GM12878 (cell line): ENCODE data around the gene LTK. TPM values are rescaled to one million over a fixed set of nuclear protein-coding genes. Genes with fewer than 3 reads are reported as not detected.

Experiments used
- ATAC-seq: fragments of 200-7000 bp; cut with Tn5 transposase; 3 replicates; pipeline ENCODE4 v1.9.1; 2020; ENCODE audit warnings: mild to moderate bottlenecking, moderate library complexity
- BruUV-seq: library from RNA; stranded (reverse); fragments of 400-500 nt; replicated peaks from 2 replicates; lab custom pipeline; 2021; lab: Mats Ljungman, UMichigan
- CTCF ChIA-PET: fragments of 300-600 bp; sonication (Branson Sonifier 250); formaldehyde crosslinking; extraction: SDS; loops from one replicate; lab custom pipeline; 2021; ENCODE audit warnings: inconsistent platforms; lab: Yijun Ruan, JAX
- POLR2A ChIA-PET: fragments of 350-600 bp; formaldehyde crosslinking; extraction: SDS; loops from one replicate; lab custom pipeline; 2021; ENCODE audit warnings: inconsistent platforms; lab: Charles Lee
- RAD21 ChIA-PET: fragments of 300-600 bp; sonication (Branson Sonifier 250); formaldehyde crosslinking; loops from one replicate; lab custom pipeline; 2023; ENCODE audit warnings: antibody characterized with exemption; ENCODE audit not compliant: unreplicated experiment; lab: Charles Lee
- SMC1A ChIA-PET: fragments of 300-600 bp; sonication (Branson Sonifier 250); formaldehyde crosslinking; loops from one replicate; lab custom pipeline; 2023; ENCODE audit not compliant: unreplicated experiment, uncharacterized antibody; lab: Charles Lee
- DNase-seq: peaks from one replicate; pipeline ENCODE4 v3.0.0-alpha.2; 2011; ENCODE audit warnings: low read depth, low spot score
- FAIRE-seq: peaks from 3 replicates; lab custom pipeline; 2011; peaks lifted over from hg19 to GRCh38; lab: Jason Lieb, UNC
- H2AFZ ChIP-seq: 2 replicates; pipeline ENCODE4 v1.6.0; 2011; ENCODE audit warnings: low read depth, low read length, control low read depth; ENCODE audit not compliant: control insufficient read depth
- H3K27ac ChIP-seq: 2 replicates; pipeline ENCODE4 v1.5.1; 2011; ENCODE audit warnings: control low read depth; ENCODE audit not compliant: control insufficient read depth, insufficient read depth
- H3K27me3 ChIP-seq, 2 experiments: replicated peaks in 1 of 2; 2 replicates each; pipeline versions ENCODE4 v1.6.0 to v1.6.1; 2011; ENCODE audit warnings: low read length in 1 of 2; ENCODE audit not compliant: control insufficient read depth in 2 of 2, insufficient read depth in 2 of 2
- H3K36me3 ChIP-seq, 2 experiments: 2 replicates each; pipeline ENCODE4 v1.5.1; 2011; ENCODE audit warnings: low read length in 1 of 2; ENCODE audit not compliant: control insufficient read depth in 2 of 2, insufficient read depth in 2 of 2
- H3K4me1 ChIP-seq: 2 replicates; pipeline ENCODE4 v1.6.1; 2011; ENCODE audit warnings: mild to moderate bottlenecking, low read length, moderate library complexity, mixed read lengths; ENCODE audit not compliant: control insufficient read depth, insufficient read depth
- H3K4me2 ChIP-seq: 2 replicates; pipeline ENCODE4 v1.6.0; 2011; ENCODE audit warnings: control low read depth; ENCODE audit not compliant: control insufficient read depth, insufficient read depth
- H3K4me3 ChIP-seq: fragments of 200-600 bp; sonication (generic); 2 replicates; pipeline ENCODE4 v1.5.1; 2016
- H3K79me2 ChIP-seq: 2 replicates; pipeline ENCODE4 v1.6.0; 2011; ENCODE audit warnings: low read length; ENCODE audit not compliant: control insufficient read depth, insufficient read depth
- H3K9ac ChIP-seq: 2 replicates; pipeline ENCODE4 v1.8.0; 2011; ENCODE audit warnings: low read length, control low read depth, mixed read lengths; ENCODE audit not compliant: control insufficient read depth, insufficient read depth
- H3K9me3 ChIP-seq: replicated peaks from 3 replicates; pipeline ENCODE4 v1.5.1; 2011; ENCODE audit warnings: mild to moderate bottlenecking, low read length; ENCODE audit not compliant: control insufficient read depth, insufficient read depth
- H4K20me1 ChIP-seq: 2 replicates; pipeline ENCODE4 v1.6.0; 2011; ENCODE audit not compliant: control insufficient read depth, insufficient read depth
- BCL11A ChIP-seq: IDR thresholded peaks from 2 replicates; pipeline ENCODE4 v1.6.1; 2011; ENCODE audit warnings: low read depth, low read length
- CBX5 ChIP-seq: sonication (generic); IDR thresholded peaks from 2 replicates; pipeline ENCODE4 v1.6.1; 2016; ENCODE audit warnings: low read depth, moderate library complexity, mild to moderate bottlenecking, inconsistent platforms
- EGR1 ChIP-seq, 2 experiments: IDR thresholded peaks; 1 replicate in 1 of 2; 2 replicates in 1 of 2; pipeline ENCODE4 v1.6.1; 2011 to 2012; ENCODE audit warnings: low read depth in 2 of 2, low read length in 2 of 2, borderline replicate concordance in 1 of 2, mild to moderate bottlenecking in 1 of 2, moderate library complexity in 1 of 2
- MTA2 ChIP-seq: fragments of 450-650 bp; IDR thresholded peaks from 2 replicates; pipeline ENCODE4 v1.6.1; 2016; ENCODE audit warnings: low read depth, mild to moderate bottlenecking, moderate library complexity
- POU2F2 ChIP-seq: IDR thresholded peaks from 3 replicates; pipeline ENCODE4 v1.6.1; 2011; ENCODE audit warnings: low read depth, mild to moderate bottlenecking, low read length, borderline replicate concordance
- RFX5 ChIP-seq: IDR thresholded peaks from 2 replicates; pipeline ENCODE4 v1.6.1; 2011; ENCODE audit warnings: low read depth, low read length, improper control_type of control experiment
- STAT1 ChIP-seq: fragments of 450-650 bp; conservative IDR thresholded peaks from 2 replicates; pipeline ENCODE4 v1.6.1; 2014; ENCODE audit warnings: antibody characterized with exemption, mild to moderate bottlenecking
- SUPT20H ChIP-seq: IDR thresholded peaks from 2 replicates; pipeline ENCODE4 v1.6.1; 2011; ENCODE audit warnings: low read depth, mild to moderate bottlenecking, low read length, moderate library complexity, borderline replicate concordance; ENCODE audit not compliant: control insufficient read depth
- WGBS: methylation state at CpG from one replicate; pipeline ENCODE4 v1.1.6; 2016; ENCODE audit warnings: low lambda C conversion rate; ENCODE audit not compliant: insufficient replicate concordance, insufficient coverage; ENCODE audit errors: missing lambda C conversion rate; 5-methylcytosine and 5-hydroxymethylcytosine counted together
- in situ Hi-C: fragments of 300-500 bp; cut with MboI; formaldehyde crosslinking; loops from 9 replicates; pipeline ENCODE4 v1.14.3; 2018; ENCODE audit warnings: mixed read lengths
- intact Hi-C: fragments of 100-400 bp; cut with micrococcal nuclease; formaldehyde crosslinking; loops from one replicate; pipeline ENCODE4 v1.14.2; 2022; ENCODE audit not compliant: unreplicated experiment
- polyA plus RNA-seq, 11 experiments: library from polyadenylated mRNA; depleted of rRNA in 4 of 11; unstranded in 6 of 11; stranded (reverse) in 5 of 11; fragments of >200 nt; fragmentation: Nextera tagmentation in 4 of 11; fragmentation: Illumina TruSeq in 1 of 11; extraction: Ambion mirVana in 4 of 11; extraction: Trizol in 1 of 11; gene quantifications; 1 replicate in 1 of 11; 2 replicates in 10 of 11; pipeline versions ENCODE4 v1.2.1 to v1.2.3, GENCODE V29; 2011 to 2016; ENCODE audit warnings: inconsistent platforms in 2 of 11, missing spikeins in 2 of 11, low read depth in 1 of 11
- total RNA-seq, 4 experiments: library from RNA; depleted of rRNA in 3 of 4; stranded (reverse); fragments of >200 nt in 3 of 4; fragmentation: Illumina TruSeq in 1 of 4; extraction: Trizol in 1 of 4; gene quantifications; 2 replicates each; pipeline versions ENCODE4 v1.2.1 to v1.2.3, GENCODE V29; 2013 to 2021

LTK gene
- total and polyA plus RNA-seq, 10 of the 15 experiments (the other 5 are each of a cell fraction or from before 2014, with no cell fraction given): 0.07 to 0.80 (median 0.20) TPM; not detected in 1

GRCh38 chr15:41520636-41521035, 7.0 kb upstream of the LTK start:
- no TSS peak for BruUV-seq
- H3K4me2 ChIP-seq: no peak overlapping the region
- peaks cover 0 to 3% of the 10 kb centered on the region in 2 experiments; a peak in 1 of 4 replicates for H3K36me3 ChIP-seq
- ChIA-PET SMC1A (no interaction called here), CTCF (no interaction called here), RAD21 (no interaction called here), POLR2A (no interaction called here)
- 92% methylated on average over 17 of the region's 17 CpGs for WGBS
- intact Hi-C loops: no loop called here
- DNase-seq (no peak), ATAC-seq (no peak), FAIRE-seq (no peak)
- no peak overlapping the region for H2AFZ ChIP-seq
- H3K27me3 ChIP-seq: no peaks in the 10 kb centered on the region
- no peaks in the 10 kb centered on the region for H3K9me3 ChIP-seq
- TF ChIP-seq EGR1 (IDR thresholded peaks at IDR 0.05; ENCODE audit: borderline replicate concordance in 1 of 2, low read depth in 2 of 2, low read length in 2 of 2): no peak
- TF ChIP-seq STAT1: no peak
- TF ChIP-seq POU2F2: no peak
- TF ChIP-seq RFX5: no peak
- no peak for TF ChIP-seq MTA2
- TF ChIP-seq BCL11A: no peak
- TF ChIP-seq CBX5: no peak
- no peak for TF ChIP-seq SUPT20H
- H3K9ac ChIP-seq: no peak overlapping the region
- no peaks in the 10 kb centered on the region for H3K79me2 ChIP-seq
- no peak overlapping the region for H3K27ac ChIP-seq
- no peaks in the 10 kb centered on the region for H3K4me1 ChIP-seq
- H4K20me1 ChIP-seq: no peaks in the 10 kb centered on the region
- H3K4me3 ChIP-seq: no peak overlapping the region
- in situ Hi-C loops: no loop called here
